Osteoblast (primary cell): ENCODE data around the gene LENG8. TPM values are rescaled to one million over a fixed set of nuclear protein-coding genes. Genes with fewer than 3 reads are reported as not detected.

Experiments
- DNase-seq: peaks from one replicate; pipeline ENCODE4 v3.0.0; 2011; ENCODE audit warnings: low spot score, mixed read lengths; ENCODE audit not compliant: insufficient read length; ENCODE audit errors: missing footprints
- H2AFZ ChIP-seq: 2 replicates; pipeline ENCODE4 v1.6.0; 2011; ENCODE audit warnings: mild to moderate bottlenecking, low read length
- H3K27ac ChIP-seq: 2 replicates; pipeline ENCODE4 v1.5.1; 2011; ENCODE audit warnings: mild to moderate bottlenecking, low read depth, low read length, moderate library complexity
- H3K27me3 ChIP-seq: 2 replicates; pipeline ENCODE4 v1.6.0; 2012; ENCODE audit warnings: mild to moderate bottlenecking, control low read depth, inconsistent platforms, low read length, moderate library complexity; ENCODE audit not compliant: insufficient read depth
- H3K36me3 ChIP-seq: 2 replicates; pipeline ENCODE4 v1.5.1; 2011; ENCODE audit warnings: mild to moderate bottlenecking, low read length, control low read depth, moderate library complexity; ENCODE audit not compliant: insufficient read depth
- H3K4me1 ChIP-seq: 2 replicates; pipeline ENCODE4 v1.5.1; 2011; ENCODE audit warnings: mild to moderate bottlenecking, low read length, control low read depth, moderate library complexity; ENCODE audit not compliant: insufficient read depth
- H3K4me2 ChIP-seq: 2 replicates; pipeline ENCODE4 v1.6.0; 2011; ENCODE audit warnings: mild to moderate bottlenecking, low read length; ENCODE audit not compliant: insufficient read depth
- H3K4me3 ChIP-seq: fragments of 200-600 bp; sonication (generic); 3 replicates; pipeline ENCODE4 v1.5.1; 2012; ENCODE audit warnings: mild to moderate bottlenecking, low read length, inconsistent platforms; ENCODE audit not compliant: insufficient read depth
- H3K79me2 ChIP-seq: 2 replicates; pipeline ENCODE4 v1.6.0; 2012; ENCODE audit warnings: mild to moderate bottlenecking, low read length, control low read depth, inconsistent platforms; ENCODE audit not compliant: insufficient read depth
- H3K9me3 ChIP-seq: 2 replicates; pipeline ENCODE4 v1.5.1; 2011; ENCODE audit warnings: low read depth, low read length, control low read depth
- H4K20me1 ChIP-seq: 2 replicates; pipeline ENCODE4 v1.6.0; 2012; ENCODE audit warnings: mild to moderate bottlenecking, low read length, control low read depth; ENCODE audit not compliant: insufficient read depth
- total RNA-seq: library from RNA; depleted of rRNA; stranded (reverse); fragments of >200 nt; gene quantifications from 2 replicates; pipeline ENCODE4 v1.2.3, GENCODE V29; 2012
- TF ChIP-seq, protein P1 (sequence below): IDR thresholded peaks from 2 replicates; pipeline ENCODE4 v1.5.1; 2011; ENCODE audit warnings: mild to moderate bottlenecking, low read depth, low read length, moderate library complexity; ENCODE audit errors: extremely low read depth

The LENG8 gene
- total RNA-seq, 1 donor = 42.3 TPM

DNA sequence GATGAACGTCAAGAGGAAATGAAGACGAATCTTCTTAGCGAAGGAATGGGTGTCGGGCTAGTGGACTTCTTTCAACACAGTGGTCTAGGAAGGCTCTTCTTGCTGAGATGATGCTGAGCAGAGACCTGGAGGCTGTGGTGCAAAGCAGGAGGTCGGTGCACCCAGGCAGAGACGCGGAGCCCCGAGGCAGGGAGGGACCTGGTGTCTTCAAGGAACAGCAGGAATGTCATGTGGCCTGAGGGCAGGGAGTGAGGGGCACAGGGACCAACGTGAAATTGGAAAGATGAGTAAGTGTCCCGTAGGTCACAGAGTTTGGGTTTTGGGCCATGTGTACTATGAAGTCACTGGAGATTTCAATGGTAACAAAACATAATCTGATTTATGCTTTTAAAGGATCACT is 35.5 kb downstream of the LENG8 start:
- no peaks in the 10 kb centered on the region for H4K20me1 ChIP-seq
- H3K4me2 ChIP-seq = no peak overlapping the region
- H3K79me2 ChIP-seq = no peaks in the 10 kb centered on the region
- H3K27ac ChIP-seq = no peak overlapping the region
- no peak overlapping the region for H3K4me3 ChIP-seq
- peaks cover 3% of the 10 kb centered on the region for H3K27me3 ChIP-seq
- no peaks in the 10 kb centered on the region for H3K4me1 ChIP-seq
- TF ChIP-seq, protein P1, sequence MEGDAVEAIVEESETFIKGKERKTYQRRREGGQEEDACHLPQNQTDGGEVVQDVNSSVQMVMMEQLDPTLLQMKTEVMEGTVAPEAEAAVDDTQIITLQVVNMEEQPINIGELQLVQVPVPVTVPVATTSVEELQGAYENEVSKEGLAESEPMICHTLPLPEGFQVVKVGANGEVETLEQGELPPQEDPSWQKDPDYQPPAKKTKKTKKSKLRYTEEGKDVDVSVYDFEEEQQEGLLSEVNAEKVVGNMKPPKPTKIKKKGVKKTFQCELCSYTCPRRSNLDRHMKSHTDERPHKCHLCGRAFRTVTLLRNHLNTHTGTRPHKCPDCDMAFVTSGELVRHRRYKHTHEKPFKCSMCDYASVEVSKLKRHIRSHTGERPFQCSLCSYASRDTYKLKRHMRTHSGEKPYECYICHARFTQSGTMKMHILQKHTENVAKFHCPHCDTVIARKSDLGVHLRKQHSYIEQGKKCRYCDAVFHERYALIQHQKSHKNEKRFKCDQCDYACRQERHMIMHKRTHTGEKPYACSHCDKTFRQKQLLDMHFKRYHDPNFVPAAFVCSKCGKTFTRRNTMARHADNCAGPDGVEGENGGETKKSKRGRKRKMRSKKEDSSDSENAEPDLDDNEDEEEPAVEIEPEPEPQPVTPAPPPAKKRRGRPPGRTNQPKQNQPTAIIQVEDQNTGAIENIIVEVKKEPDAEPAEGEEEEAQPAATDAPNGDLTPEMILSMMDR = no peak
- H3K36me3 ChIP-seq = no peaks in the 10 kb centered on the region
- no peak for DNase-seq
- H2AFZ ChIP-seq = no peak overlapping the region
- H3K9me3 ChIP-seq = no peaks in the 10 kb centered on the region

DNA sequence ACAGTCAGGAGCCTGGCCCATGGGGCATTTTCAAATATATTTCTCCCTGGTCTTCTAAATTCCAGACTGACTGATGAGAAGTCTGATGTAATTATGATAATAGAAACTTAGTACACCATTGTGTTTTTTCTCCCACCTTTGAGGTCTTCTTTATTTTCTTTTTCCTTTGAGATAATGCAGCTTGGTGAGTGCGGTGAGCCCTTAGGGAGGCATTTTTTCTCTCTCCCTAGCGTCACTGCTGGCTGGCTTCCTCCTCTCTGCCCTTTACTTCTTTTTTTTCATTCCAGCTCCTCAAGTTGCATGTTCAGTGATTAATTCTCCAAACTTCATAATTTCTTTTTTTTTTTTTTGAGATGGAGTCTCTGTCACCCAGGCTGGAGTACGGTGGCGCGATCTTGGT is 36.9 kb downstream of the LENG8 start:
- peak; percentile 5 for DNase-seq
- Histone ChIP-seq H3K4me3 (no peak overlapping the region), H3K79me2 (no peaks in the 10 kb centered on the region), H3K4me1 (no peaks in the 10 kb centered on the region), H3K36me3 (no peaks in the 10 kb centered on the region), H3K27me3 (no peaks in the 10 kb centered on the region), H3K9me3 (no peaks in the 10 kb centered on the region), H3K27ac (no peak overlapping the region), H3K4me2 (no peak overlapping the region), H4K20me1 (no peaks in the 10 kb centered on the region), H2AFZ (no peak overlapping the region)
- TF ChIP-seq, protein P1 = no peak

DNA sequence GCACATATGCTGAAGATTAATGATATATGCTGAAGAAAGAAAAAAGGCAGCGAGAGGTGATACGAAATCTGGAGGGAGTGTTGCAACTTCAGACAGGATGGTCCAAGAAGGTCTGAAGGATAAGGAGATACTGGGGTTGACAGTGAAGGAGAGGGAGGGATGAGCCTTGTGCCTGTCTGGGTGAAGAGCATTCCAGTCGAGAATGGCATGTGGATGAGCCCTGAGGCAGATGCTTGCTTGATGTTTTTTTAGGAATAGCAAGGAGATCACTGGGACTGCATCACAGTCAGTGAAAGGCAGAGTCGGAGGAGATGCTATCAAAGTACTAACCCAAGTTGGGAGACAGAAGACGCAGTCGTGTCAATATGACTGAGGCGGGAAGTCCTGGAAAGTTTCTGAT is 40.3 kb downstream of the LENG8 start:
- Histone ChIP-seq H3K4me2 (no peak overlapping the region), H2AFZ (no peak overlapping the region), H4K20me1 (no peaks in the 10 kb centered on the region), H3K4me3 (no peak overlapping the region), H3K27me3 (no peaks in the 10 kb centered on the region), H3K9me3 (no peaks in the 10 kb centered on the region), H3K79me2 (no peaks in the 10 kb centered on the region), H3K27ac (no peak overlapping the region), H3K36me3 (no peaks in the 10 kb centered on the region), H3K4me1 (no peaks in the 10 kb centered on the region)
- TF ChIP-seq, protein P1 = no peak
- no peak for DNase-seq

DNA sequence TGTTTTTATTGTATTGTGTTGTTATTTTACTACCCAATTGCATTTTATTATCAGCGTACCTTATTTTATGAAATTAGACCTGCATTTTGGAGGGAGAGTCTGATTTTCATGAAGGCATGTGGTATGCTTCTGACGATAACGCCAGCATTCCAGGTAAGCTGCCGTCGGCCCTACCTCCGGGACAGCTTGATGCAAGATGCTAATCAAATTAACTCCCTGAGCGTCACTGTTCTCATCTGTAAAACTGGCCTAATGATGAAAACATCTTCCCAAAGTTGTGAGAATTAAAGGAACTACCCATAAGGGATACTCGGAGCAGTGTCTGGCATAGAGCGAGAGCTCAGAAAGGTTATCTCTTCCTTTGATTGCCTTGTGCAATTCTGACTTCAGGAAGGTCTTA is 40.8 kb downstream of the LENG8 start:
- Histone ChIP-seq H3K4me3 (no peak overlapping the region), H3K4me2 (no peak overlapping the region), H2AFZ (no peak overlapping the region), H3K36me3 (no peaks in the 10 kb centered on the region), H3K4me1 (no peaks in the 10 kb centered on the region), H3K79me2 (no peaks in the 10 kb centered on the region), H3K9me3 (no peaks in the 10 kb centered on the region), H3K27ac (no peak overlapping the region), H4K20me1 (no peaks in the 10 kb centered on the region), H3K27me3 (no peaks in the 10 kb centered on the region)
- no peak for DNase-seq
- TF ChIP-seq, protein P1 = no peak
